Activated T-helper 2 cell treated with anti-CD3 and anti-CD28 coated beads, Interferon-gamma antibody, Interleukin-2, Interleukin-4, amounts not matched to agents 10 μg/mL and 5 μg/mL and 100 μg/mL, durations not matched to agents 14 hours and 24 hours and 36 hours (primary cell): ENCODE results near the gene SLC25A26. TPM values are rescaled to one million over a fixed set of nuclear protein-coding genes. Genes with fewer than 3 reads are reported as not detected.

Experiments used
- DNase-seq: peaks from one replicate; pipeline ENCODE4 v3.0.0; 2021; ENCODE audit warnings: low spot score
- H3K27ac Mint-ChIP-seq: one replicate; pipeline ENCODE4 v1.8.0; 2021; ENCODE audit warnings: mixed read lengths
- H3K27me3 Mint-ChIP-seq: one replicate; pipeline ENCODE4 v1.8.0; 2021; ENCODE audit warnings: low read depth, mixed read lengths
- H3K36me3 Mint-ChIP-seq: one replicate; pipeline ENCODE4 v1.8.0; 2021; ENCODE audit warnings: low read depth, mixed read lengths
- H3K4me1 Mint-ChIP-seq: one replicate; pipeline ENCODE4 v1.8.0; 2021; ENCODE audit warnings: low read depth, mixed read lengths
- H3K4me3 Mint-ChIP-seq: one replicate; pipeline ENCODE4 v1.8.0; 2021; ENCODE audit warnings: low read depth, mild to moderate bottlenecking, moderate library complexity, mixed read lengths
- H3K9me3 Mint-ChIP-seq: one replicate; pipeline ENCODE4 v1.8.0; 2021; ENCODE audit warnings: mixed read lengths
- intact Hi-C: fragments of 100-400 bp; cut with micrococcal nuclease; formaldehyde crosslinking; loops from one replicate; pipeline ENCODE4 v1.15.1; 2023
- total RNA-seq: library from RNA; stranded (reverse); gene quantifications from 2 replicates; pipeline ENCODE4 v1.2.3, GENCODE V29; 2022

SLC25A26 gene
- total RNA-seq, 1 donor from 2014 or later = 15.5 TPM

DNA sequence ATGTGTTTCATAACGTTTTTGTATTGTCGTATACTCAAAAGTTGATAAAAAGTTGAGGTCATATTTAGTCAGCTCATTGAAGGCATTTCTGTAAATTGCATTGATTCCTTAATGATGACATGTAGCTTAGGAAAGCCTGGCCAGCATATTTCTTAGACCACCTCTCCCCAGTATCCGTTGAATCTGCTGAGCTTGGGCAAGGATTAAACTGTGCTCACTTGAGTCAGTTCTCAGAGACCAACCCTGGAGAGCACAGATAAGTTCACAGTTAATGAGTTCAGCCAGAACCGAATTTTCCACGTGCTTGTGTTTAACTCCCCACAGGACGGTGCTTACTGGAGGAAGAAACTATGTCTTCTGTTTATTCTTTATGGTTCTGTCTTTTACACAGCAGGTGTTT is 132.7 kb downstream of the SLC25A26 start:
- Mint-ChIP-seq H3K27ac (no peak overlapping the region), H3K27me3 (peaks cover 5% of the 10 kb centered on the region), H3K4me1 (peaks cover 32% of the 10 kb centered on the region), H3K4me3 (no peak overlapping the region), H3K9me3 (no peaks in the 10 kb centered on the region), H3K36me3 (no peaks in the 10 kb centered on the region)
- intact Hi-C loops = no loop called here
- DNase-seq = no peak

DNA sequence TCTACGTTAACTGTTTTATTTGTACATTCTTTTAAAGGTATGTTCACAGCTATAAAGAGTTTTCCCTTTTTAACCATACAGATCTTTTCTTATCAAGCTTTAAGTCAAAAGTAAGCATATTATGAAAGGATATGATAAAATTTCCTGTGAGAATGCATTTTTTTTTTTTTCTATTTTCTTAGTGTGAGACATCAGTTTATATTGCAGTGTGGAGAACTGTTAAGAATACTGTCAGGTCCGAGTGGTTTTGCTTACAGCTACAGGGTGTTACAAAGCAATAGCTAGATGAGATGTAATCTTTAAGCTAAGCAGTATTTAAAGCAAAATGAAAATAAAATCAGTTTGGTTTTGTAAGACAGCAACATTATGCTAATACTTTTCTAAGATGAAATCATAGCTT is 133.2 kb downstream of the SLC25A26 start:
- DNase-seq = no peak
- peaks cover 32% of the 10 kb centered on the region for H3K4me1 Mint-ChIP-seq
- H3K4me3 Mint-ChIP-seq = no peak overlapping the region
- intact Hi-C loops = loop anchor here (2.0 kb wide), 1 partner anchor 115 kb away; no protein-coding TSS in a partner anchor
- peaks cover 5% of the 10 kb centered on the region for H3K27me3 Mint-ChIP-seq
- no peaks in the 10 kb centered on the region for H3K36me3 Mint-ChIP-seq
- no peak overlapping the region for H3K27ac Mint-ChIP-seq
- no peaks in the 10 kb centered on the region for H3K9me3 Mint-ChIP-seq

- intact Hi-C loops = loop anchor here (1.0 to 5.0 kb wide), 3 partner anchors 53 to 133 kb away; partner anchors contain the start of gene SLC25A26
- Mint-ChIP-seq H3K4me3 (no peak overlapping the region), H3K27me3 (peaks cover 5% of the 10 kb centered on the region)
These were observed 134.6 kb downstream of the SLC25A26 start for GRCh38 chr3:66355394-66355793.

GRCh38 chr3:66355997-66356396 is 135.2 kb downstream of the SLC25A26 start:
- peaks cover 32% of the 10 kb centered on the region for H3K4me1 Mint-ChIP-seq

More at GRCh38 chr3:66355394-66355793, 134.6 kb downstream of the SLC25A26 start:
- Mint-ChIP-seq H3K27ac (no peak overlapping the region), H3K4me1 (peaks cover 32% of the 10 kb centered on the region), H3K36me3 (no peaks in the 10 kb centered on the region), H3K9me3 (no peaks in the 10 kb centered on the region)
- DNase-seq = no peak

DNA sequence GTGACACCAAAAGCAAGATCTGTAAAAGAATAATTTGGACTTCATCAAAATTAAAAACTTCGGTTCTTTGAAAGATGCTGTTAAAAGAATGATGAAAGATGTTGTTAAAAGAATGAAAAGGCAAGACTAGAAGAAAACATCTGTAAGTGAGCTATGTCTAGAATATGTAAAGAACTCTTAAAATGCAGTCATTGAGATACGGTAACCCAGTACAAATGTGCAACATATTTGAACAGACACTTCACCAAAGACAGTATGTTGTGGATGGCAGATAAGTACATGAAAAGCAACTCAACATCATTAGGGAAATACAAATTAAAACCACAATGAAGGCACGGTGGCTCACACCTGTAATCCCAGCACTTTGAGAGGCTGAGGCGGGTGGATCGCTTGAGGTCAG is 140.6 kb downstream of the SLC25A26 start:
- H3K36me3 Mint-ChIP-seq = no peaks in the 10 kb centered on the region
- H3K4me1 Mint-ChIP-seq = peaks cover 3% of the 10 kb centered on the region
- H3K9me3 Mint-ChIP-seq = no peaks in the 10 kb centered on the region
- H3K27ac Mint-ChIP-seq = no peak overlapping the region
- intact Hi-C loops = no loop called here
- H3K4me3 Mint-ChIP-seq = no peak overlapping the region
- DNase-seq = no peak
- no peaks in the 10 kb centered on the region for H3K27me3 Mint-ChIP-seq

More at GRCh38 chr3:66355997-66356396, 135.2 kb downstream of the SLC25A26 start:
- intact Hi-C loops = loop anchor here (1.0 to 5.0 kb wide), 3 partner anchors 54 to 134 kb away; partner anchors contain the start of gene SLC25A26
- no peak for DNase-seq
- no peaks in the 10 kb centered on the region for H3K36me3 Mint-ChIP-seq
- H3K9me3 Mint-ChIP-seq = no peaks in the 10 kb centered on the region
- H3K27ac Mint-ChIP-seq = no peak overlapping the region
- no peak overlapping the region for H3K4me3 Mint-ChIP-seq
- H3K27me3 Mint-ChIP-seq = peaks cover 5% of the 10 kb centered on the region

DNA sequence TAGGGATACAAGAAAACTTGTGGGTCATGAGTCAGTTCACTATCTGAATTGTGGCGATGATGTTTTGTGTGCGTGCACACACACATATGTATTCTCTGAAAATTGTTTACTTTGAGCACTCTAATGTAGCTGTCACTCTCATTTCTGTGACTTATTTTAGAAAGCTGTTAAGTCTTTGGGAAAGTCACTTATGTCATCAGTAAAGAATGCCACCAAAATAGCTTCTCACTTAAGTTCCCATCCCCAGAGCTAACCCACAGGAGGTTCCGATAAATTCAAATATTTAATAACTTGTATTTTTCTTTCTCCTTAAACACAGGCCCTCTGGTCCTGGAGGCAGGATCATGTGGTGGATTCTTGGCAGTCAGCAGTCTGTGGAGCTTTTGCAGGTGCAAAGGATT is 141.7 kb downstream of the SLC25A26 start:
- Mint-ChIP-seq H3K4me3 (no peak overlapping the region), H3K27ac (no peak overlapping the region), H3K9me3 (no peaks in the 10 kb centered on the region), H3K27me3 (no peaks in the 10 kb centered on the region), H3K36me3 (no peaks in the 10 kb centered on the region), H3K4me1 (peaks cover 3% of the 10 kb centered on the region)
- intact Hi-C loops = no loop called here
- DNase-seq = no peak

- H3K36me3 Mint-ChIP-seq = no peaks in the 10 kb centered on the region
- intact Hi-C loops = no loop called here
- peaks cover 3% of the 10 kb centered on the region for H3K4me1 Mint-ChIP-seq
- DNase-seq = no peak
- H3K4me3 Mint-ChIP-seq = no peak overlapping the region
- no peak overlapping the region for H3K27ac Mint-ChIP-seq
- no peaks in the 10 kb centered on the region for H3K27me3 Mint-ChIP-seq
- no peaks in the 10 kb centered on the region for H3K9me3 Mint-ChIP-seq
These were observed 142.3 kb downstream of the SLC25A26 start for GRCh38 chr3:66363148-66363547.

DNA sequence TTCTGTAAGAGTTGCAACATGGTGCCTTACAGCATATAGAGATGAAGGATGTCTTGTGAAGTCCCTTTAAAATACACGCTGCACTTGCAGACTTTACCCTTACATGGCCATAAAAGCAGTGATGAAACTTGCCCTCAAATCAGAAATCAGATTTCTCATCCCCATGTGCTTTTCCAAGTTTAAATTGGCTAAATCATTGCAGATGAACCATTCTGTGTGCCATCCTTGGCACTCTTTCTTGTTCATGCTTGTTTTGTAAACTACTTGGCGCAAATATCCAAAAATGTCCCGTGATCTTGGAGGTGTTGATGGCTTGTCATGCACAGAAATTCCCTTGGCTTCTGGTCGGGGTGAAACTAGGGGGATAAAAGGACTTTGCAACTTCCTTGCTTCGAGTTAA is 144.3 kb downstream of the SLC25A26 start:
- Mint-ChIP-seq H3K27me3 (no peaks in the 10 kb centered on the region), H3K4me3 (no peak overlapping the region), H3K9me3 (no peaks in the 10 kb centered on the region), H3K4me1 (peaks cover 3% of the 10 kb centered on the region), H3K27ac (no peak overlapping the region), H3K36me3 (peaks cover 5% of the 10 kb centered on the region)
- intact Hi-C loops = no loop called here
- DNase-seq = no peak

DNA sequence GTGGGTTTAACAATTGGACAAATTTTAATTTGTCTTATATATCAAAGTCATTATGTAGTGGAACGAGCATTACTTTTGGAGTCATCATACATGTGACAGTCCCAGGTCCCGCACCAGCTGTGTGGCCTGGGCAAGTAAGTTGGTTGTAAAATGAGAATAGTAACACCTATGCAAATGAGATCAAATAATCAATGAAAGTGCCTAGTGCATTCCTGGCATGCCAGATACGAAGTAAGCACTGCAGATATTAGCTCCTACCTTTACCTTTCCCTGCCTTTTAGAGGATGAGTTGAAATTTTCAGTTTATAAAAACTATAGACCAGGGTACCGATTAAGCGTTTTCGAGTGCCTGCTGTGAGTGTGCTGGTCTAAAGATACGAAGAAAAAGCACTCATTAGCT is 145.9 kb downstream of the SLC25A26 start:
- Mint-ChIP-seq H3K27ac (no peak overlapping the region), H3K36me3 (peaks cover 11% of the 10 kb centered on the region), H3K9me3 (no peaks in the 10 kb centered on the region), H3K4me3 (no peak overlapping the region), H3K4me1 (peaks cover 3% of the 10 kb centered on the region), H3K27me3 (no peaks in the 10 kb centered on the region)
- intact Hi-C loops = no loop called here
- DNase-seq = no peak

GRCh38 chr3:66367979-66368378 is 147.2 kb downstream of the SLC25A26 start:
- no peaks in the 10 kb centered on the region for H3K4me1 Mint-ChIP-seq
- H3K27me3 Mint-ChIP-seq = no peaks in the 10 kb centered on the region
- peaks cover 11% of the 10 kb centered on the region for H3K36me3 Mint-ChIP-seq
- DNase-seq = no peak
- no peaks in the 10 kb centered on the region for H3K9me3 Mint-ChIP-seq
- no peak overlapping the region for H3K4me3 Mint-ChIP-seq
- H3K27ac Mint-ChIP-seq = no peak overlapping the region
- intact Hi-C loops = no loop called here

DNA sequence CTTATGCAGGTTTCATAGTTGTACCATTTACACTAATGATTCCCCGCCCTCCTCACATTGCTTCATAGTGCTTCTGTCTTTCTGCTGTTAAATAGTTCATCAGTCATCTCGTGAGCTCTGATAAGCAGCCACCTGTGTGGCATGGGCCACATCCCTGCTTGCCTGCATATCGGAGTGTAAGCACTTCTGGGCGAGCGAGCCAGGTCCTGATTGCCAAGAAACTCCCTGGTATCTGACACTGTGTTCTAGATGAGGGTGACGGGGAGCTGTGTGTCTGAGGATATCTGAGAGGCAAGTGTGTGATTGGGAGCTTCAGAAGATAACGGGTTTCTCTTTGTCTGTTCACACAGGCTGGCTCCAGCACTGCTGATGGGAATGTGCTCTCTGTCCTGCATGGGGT is 149.4 kb downstream of the SLC25A26 start:
- no peaks in the 10 kb centered on the region for H3K27me3 Mint-ChIP-seq
- intact Hi-C loops = no loop called here
- no peak for DNase-seq
- H3K4me1 Mint-ChIP-seq = no peaks in the 10 kb centered on the region
- no peak overlapping the region for H3K27ac Mint-ChIP-seq
- H3K9me3 Mint-ChIP-seq = no peaks in the 10 kb centered on the region
- H3K4me3 Mint-ChIP-seq = no peak overlapping the region
- peaks cover 19% of the 10 kb centered on the region for H3K36me3 Mint-ChIP-seq

- no peak for DNase-seq
- Mint-ChIP-seq H3K27ac (no peak overlapping the region), H3K4me3 (no peak overlapping the region), H3K4me1 (no peaks in the 10 kb centered on the region), H3K9me3 (no peaks in the 10 kb centered on the region), H3K27me3 (no peaks in the 10 kb centered on the region), H3K36me3 (peaks cover 29% of the 10 kb centered on the region)
- intact Hi-C loops = no loop called here
These were observed 150.6 kb downstream of the SLC25A26 start for GRCh38 chr3:66371432-66371831.

GRCh38 chr3:66372681-66373350 is 152.0 kb downstream of the SLC25A26 start:
- intact Hi-C loops = no loop called here
- no peaks in the 10 kb centered on the region for H3K27me3 Mint-ChIP-seq
- H3K4me1 Mint-ChIP-seq = peaks cover 4% of the 10 kb centered on the region
- DNase-seq = no peak
- no peak overlapping the region for H3K27ac Mint-ChIP-seq
- H3K36me3 Mint-ChIP-seq = peaks cover 43% of the 10 kb centered on the region
- no peaks in the 10 kb centered on the region for H3K9me3 Mint-ChIP-seq
- no peak overlapping the region for H3K4me3 Mint-ChIP-seq
